Measurements from ENCODE around the gene GAS7.

DNA sequence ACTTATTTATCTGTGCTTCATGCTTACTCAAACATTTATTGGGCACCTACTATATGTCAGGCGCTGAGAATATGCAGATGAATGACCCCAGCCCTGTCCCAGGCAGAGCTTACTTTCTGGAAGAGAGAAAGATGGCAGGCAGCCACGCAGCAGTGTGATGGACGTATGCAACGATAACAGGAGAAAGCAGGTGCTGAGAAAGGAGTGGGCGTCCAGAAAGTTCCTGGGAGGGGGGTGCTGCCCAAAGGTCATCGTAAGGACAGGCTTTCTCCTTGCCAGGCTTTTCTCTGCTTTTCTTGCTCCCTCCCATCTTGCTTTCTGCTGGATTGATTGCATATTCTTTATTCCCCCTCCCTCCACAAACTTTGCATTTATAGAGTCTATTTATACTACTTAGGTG lies 124.5 kb downstream of the GAS7 start:
- TF ChIP-seq, protein P1, sequence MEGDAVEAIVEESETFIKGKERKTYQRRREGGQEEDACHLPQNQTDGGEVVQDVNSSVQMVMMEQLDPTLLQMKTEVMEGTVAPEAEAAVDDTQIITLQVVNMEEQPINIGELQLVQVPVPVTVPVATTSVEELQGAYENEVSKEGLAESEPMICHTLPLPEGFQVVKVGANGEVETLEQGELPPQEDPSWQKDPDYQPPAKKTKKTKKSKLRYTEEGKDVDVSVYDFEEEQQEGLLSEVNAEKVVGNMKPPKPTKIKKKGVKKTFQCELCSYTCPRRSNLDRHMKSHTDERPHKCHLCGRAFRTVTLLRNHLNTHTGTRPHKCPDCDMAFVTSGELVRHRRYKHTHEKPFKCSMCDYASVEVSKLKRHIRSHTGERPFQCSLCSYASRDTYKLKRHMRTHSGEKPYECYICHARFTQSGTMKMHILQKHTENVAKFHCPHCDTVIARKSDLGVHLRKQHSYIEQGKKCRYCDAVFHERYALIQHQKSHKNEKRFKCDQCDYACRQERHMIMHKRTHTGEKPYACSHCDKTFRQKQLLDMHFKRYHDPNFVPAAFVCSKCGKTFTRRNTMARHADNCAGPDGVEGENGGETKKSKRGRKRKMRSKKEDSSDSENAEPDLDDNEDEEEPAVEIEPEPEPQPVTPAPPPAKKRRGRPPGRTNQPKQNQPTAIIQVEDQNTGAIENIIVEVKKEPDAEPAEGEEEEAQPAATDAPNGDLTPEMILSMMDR (IDR thresholded peaks at IDR 0.05): no peak
- no peak for TF ChIP-seq POLR2A (IDR thresholded peaks at IDR 0.05)
